ENCODE data around the gene RHBDF2. TPM values are rescaled to one million over a fixed set of nuclear protein-coding genes. Genes with fewer than 3 reads are reported as not detected.

RHBDF2 gene
- total RNA-seq, 1 experiment from 2014 or later, result 19.7 TPM

DNA sequence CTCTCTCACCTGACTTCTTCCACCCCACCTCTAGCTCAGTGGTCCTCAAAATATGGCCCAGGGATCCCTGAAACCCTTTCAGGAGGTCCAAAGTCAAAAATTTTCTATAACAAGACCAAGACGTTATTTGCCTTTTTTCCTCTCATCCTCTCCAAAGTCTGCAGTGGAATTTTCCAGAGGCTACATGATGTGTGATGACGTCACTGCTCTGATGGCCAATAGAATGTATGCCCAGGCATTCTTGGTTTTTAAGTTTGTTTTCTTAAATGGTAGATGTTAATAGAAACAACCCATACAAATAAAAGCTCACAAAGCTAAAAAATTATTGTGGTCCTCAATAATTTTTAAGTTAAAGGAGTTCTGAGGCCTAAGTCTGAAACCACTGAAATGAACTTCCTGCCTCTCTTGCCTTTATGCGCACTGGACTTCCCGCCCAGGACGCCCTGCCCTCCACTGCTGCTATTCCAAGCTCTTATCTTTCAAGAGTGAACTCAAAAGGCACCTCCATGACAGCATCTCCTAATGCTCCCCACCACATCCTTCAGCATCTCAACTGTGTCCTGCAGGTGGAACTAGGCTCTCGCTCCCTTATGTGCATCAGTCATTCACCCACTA, 61.8 kb downstream of the RHBDF2 start:
- no peak overlapping the region for H3K9ac ChIP-seq (ENCODE audit: extremely low read depth, insufficient read length, low read length)
- TF ChIP-seq, protein P1, sequence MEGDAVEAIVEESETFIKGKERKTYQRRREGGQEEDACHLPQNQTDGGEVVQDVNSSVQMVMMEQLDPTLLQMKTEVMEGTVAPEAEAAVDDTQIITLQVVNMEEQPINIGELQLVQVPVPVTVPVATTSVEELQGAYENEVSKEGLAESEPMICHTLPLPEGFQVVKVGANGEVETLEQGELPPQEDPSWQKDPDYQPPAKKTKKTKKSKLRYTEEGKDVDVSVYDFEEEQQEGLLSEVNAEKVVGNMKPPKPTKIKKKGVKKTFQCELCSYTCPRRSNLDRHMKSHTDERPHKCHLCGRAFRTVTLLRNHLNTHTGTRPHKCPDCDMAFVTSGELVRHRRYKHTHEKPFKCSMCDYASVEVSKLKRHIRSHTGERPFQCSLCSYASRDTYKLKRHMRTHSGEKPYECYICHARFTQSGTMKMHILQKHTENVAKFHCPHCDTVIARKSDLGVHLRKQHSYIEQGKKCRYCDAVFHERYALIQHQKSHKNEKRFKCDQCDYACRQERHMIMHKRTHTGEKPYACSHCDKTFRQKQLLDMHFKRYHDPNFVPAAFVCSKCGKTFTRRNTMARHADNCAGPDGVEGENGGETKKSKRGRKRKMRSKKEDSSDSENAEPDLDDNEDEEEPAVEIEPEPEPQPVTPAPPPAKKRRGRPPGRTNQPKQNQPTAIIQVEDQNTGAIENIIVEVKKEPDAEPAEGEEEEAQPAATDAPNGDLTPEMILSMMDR (conservative IDR thresholded peaks at IDR 0.05), result no peak
- H2BK12ac ChIP-seq (ENCODE audit: insufficient read length, low read depth, low read length), result no peak overlapping the region
- H2BK5ac ChIP-seq (ENCODE audit: insufficient read length, low read length), result no peak overlapping the region
- H4K8ac ChIP-seq (replicated peaks; ENCODE audit: insufficient read length, low read depth, low read length), result no peak overlapping the region
- no peak overlapping the region for H3K18ac ChIP-seq (ENCODE audit: insufficient read length, low read depth, low read length)
- H3K27me3 ChIP-seq (ENCODE audit: insufficient read depth, low read length), result no peaks in the 10 kb centered on the region
- no peak overlapping the region for H3T11ph ChIP-seq (ENCODE audit: low read length)
- H3K4me1 ChIP-seq (ENCODE audit: insufficient read depth, low read length), result peaks cover 33% of the 10 kb centered on the region
- Mint-ChIP-seq H3K27me3 (ENCODE audit: low read depth) (no peaks in the 10 kb centered on the region), H3K9me3 (no peaks in the 10 kb centered on the region), H3K36me3 (ENCODE audit: insufficient read depth in 1 of 3, low read depth in 3 of 3) (peaks cover 0 to 4% (median 3%) of the 10 kb centered on the region in 3 experiments; a peak in 5 of 7 replicates), H3K4me1 (peaks cover 56 to 62% of the 10 kb centered on the region in 2 experiments), H3K4me3 (no peak overlapping the region), H3K27ac (no peak overlapping the region; a peak in 1 of 7 replicates)
- H4K5ac ChIP-seq (ENCODE audit: insufficient read length, low read depth, low read length), result no peak overlapping the region
- no peak overlapping the region for H4K91ac ChIP-seq (ENCODE audit: insufficient read length, low read depth, low read length)
- no peaks in the 10 kb centered on the region for H3K23me2 ChIP-seq (ENCODE audit: insufficient read length, low read depth, low read length, poor library complexity, severe bottlenecking)
- H3K23ac ChIP-seq (ENCODE audit: insufficient read length, low read depth, low read length), result no peak overlapping the region
- no peak overlapping the region for H3K14ac ChIP-seq (ENCODE audit: insufficient read depth, low read length)
- no peaks in the 10 kb centered on the region for H3K9me3 ChIP-seq (ENCODE audit: control insufficient read depth, low read depth, low read length)
- H3K4ac ChIP-seq (ENCODE audit: low read depth, low read length), result no peak overlapping the region
- no peak overlapping the region for H2AFZ ChIP-seq (ENCODE audit: low read length)
- no peak overlapping the region for H2AK5ac ChIP-seq (ENCODE audit: insufficient read length, low read length)
- no peak overlapping the region for H3K27ac ChIP-seq (ENCODE audit: insufficient read length, low read depth, low read length)
- H2BK15ac ChIP-seq (ENCODE audit: low read depth, low read length), result no peak overlapping the region
- H3K79me1 ChIP-seq (ENCODE audit: insufficient read depth, low read depth, low read length, poor library complexity, severe bottlenecking), result peaks cover 4% of the 10 kb centered on the region
- no peak overlapping the region for H2BK120ac ChIP-seq (ENCODE audit: low read depth, low read length, poor library complexity, severe bottlenecking)
- WGBS (ENCODE audit: extremely low coverage, insufficient read length, low lambda C conversion rate), result no CpG with 5 or more reads among the region's 6 CpGs
- no peak overlapping the region for H3K56ac ChIP-seq (ENCODE audit: insufficient read length, low read depth, low read length)
- no peaks in the 10 kb centered on the region for H4K20me1 ChIP-seq (ENCODE audit: control insufficient read depth, insufficient read depth, insufficient read length)
- no peak overlapping the region for H2BK20ac ChIP-seq (ENCODE audit: low read depth, low read length, poor library complexity, severe bottlenecking)
- no peak overlapping the region for H3K4me2 ChIP-seq (ENCODE audit: insufficient read depth, insufficient read length, low read length)
- DNase-seq, result no peak
- H3K79me2 ChIP-seq (ENCODE audit: insufficient read depth, low read length), result peaks cover 45% of the 10 kb centered on the region; the same call in 1 of the 2 replicates

Data from H9 (cell line).